Measurements from ENCODE around the gene ADAMTS2.

The ADAMTS2 gene

GRCh38 chr5:179345433-179346321 lies at the start of gene ADAMTS2:
TSS of gene ADAMTS2 (minus strand) at chr5:179345461. CDS start at chr5:179345328, 133 bp downstream.
- DNase-seq (ENCODE audit: low read depth, low spot score) = no peak

DNA sequence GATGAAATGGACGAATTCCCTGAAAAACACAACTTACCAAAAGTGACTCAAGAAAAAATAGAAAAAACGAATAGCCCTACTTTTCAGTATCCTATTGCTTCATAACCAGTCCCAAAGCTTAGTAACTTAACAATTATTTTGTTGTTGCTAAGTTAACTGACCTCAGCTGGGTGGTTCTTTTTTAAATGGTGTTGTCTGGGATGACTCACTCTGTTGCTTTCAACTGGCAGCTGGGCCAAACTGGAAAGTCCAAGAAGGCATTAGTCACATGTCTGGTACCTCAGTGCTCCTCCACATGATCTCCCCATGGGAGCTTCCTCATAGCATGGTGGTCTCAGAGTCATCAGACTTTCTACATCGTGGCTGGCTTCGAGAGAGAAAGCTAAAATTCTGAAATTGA lies 47.8 kb upstream of the ADAMTS2 start:
- DNase-seq (ENCODE audit: low read depth, low spot score) = no peak

DNA sequence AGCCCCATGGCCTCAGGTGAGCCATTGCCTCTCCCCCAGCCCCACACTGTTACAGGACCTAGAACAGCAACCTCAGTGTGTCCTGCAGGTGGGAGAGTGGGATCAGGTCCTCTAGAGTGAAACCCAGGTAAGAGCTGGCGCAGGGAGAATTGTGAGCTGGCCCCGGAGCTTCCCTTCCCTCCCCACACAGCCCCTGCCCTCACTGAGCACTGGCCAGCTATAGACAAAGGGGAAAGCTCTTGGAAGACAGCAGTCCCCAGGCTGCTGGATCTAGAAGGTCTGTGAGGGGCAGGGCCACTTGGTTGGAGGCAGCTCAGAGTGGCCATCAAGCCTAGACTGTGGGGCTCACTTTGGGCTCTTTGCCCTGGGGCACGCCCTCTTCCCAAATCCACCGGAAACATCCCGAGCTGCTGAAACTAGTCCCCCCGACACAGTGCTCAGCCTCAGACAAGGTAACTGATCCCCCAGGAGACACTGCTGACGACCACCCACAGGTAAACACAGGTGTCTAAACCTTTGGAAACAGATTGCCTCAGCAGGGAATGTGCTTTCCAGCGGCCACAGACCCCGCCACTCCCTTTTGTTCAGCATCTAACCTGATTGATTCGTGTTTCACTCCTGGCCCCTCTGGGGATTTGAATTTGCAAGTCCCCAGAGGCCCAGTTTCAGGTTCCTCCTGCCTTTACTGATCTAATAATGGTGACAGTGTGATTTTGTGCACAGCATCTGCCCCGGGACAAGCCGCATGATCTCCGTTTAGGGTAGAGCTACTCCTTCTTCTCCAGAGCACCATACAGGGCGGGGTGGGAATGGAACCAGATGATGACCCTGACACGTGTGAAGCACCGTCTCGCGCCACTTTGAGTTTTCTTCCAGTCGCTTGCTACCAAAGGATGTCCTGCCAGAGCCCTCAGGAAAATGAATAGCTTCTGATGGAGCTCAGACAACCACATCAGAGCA lies 42.2 kb upstream of the ADAMTS2 start:
- no peak for DNase-seq (ENCODE audit: low read depth, low spot score)

DNA sequence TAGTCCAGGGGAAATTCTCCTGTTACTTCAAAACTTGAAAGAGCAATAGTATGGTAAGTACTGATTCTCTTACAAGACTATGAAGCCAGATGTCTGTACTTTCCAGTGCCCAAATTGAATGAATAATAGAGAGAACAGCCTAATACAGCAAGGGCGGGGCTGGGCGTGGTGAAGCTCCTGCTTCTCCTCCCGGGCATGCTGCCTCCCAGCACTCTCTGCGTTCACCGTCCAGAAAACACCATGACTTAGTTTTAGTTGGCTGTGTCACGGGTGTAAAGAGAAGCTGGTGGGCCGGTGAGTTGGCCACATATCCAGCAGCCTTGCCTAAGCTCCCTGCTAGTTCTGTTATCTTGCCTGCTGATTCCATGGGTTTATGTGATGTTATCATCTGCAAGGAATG lies 40.7 kb upstream of the ADAMTS2 start:
- no peak for DNase-seq (ENCODE audit: low read depth, low spot score)

DNA sequence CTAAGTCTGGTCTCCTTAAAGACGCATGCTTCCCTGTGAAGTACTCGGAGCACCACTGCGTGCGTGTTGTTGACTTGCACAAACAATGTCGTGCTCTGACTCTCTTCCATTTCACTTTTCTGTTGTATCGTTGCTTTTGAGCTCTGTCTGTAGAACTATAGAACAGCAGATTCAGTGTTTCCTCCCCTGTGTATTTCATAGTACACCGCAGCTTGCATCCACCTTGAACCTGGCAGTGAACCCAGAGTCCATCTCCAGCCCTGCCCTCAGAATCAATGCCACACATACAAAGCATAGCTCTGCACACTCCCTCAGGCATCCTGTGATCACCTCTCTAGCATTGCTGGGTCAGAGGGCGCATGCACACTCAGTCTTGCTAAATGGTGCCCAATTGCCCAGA lies 37.2 kb upstream of the ADAMTS2 start:
- DNase-seq (ENCODE audit: low read depth, low spot score) = no peak

- no peak for DNase-seq (ENCODE audit: low read depth, low spot score)
Observed at GRCh38 chr5:179381691-179382090, 36.4 kb upstream of the ADAMTS2 start.

DNA sequence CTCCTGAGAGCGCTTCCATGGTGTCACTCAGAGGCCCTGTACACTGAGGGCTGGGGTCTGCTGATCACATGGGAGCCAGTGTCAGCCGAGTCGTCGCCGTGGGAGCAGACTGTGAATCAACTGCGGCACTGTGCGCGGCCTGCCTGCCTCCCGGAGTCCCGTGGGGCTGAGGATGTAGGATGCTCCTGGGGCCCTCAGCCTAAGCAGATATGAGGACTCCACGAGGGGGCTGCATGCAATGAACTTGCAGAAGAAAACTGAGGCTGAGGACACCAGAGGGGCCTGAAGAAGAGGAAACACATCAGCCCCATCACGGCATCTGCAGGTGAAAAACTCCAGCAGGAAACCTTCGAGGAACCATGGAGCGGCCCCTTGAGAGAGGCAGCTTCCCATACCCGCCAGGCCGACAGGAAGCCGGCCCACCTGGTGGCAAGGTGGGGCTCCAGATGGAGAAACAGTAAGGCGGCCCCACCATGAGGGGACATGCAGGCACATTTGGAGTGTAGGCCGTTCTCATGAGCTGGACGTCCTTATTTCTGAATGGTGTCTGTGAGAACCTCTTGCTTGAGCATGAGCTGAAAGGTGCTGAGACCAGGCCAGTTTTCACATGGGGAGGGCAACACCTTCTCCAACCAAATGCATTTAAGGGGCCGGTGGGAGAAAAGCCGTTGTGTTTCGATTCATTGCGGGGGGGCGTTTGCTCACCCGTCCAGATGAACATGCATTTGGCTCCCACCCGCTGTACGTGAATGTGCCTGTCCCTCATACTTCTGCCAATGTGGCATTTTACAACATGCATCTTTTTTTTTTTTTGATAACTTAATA lies 35.2 kb upstream of the ADAMTS2 start:
- no peak for DNase-seq (ENCODE audit: low read depth, low spot score)

GRCh38 chr5:179379321-179379890 lies 34.1 kb upstream of the ADAMTS2 start:
- DNase-seq (ENCODE audit: low read depth, low spot score) = no peak

- no peak for DNase-seq (ENCODE audit: low read depth, low spot score)
Observed at GRCh38 chr5:179378441-179379271, 33.4 kb upstream of the ADAMTS2 start.

DNA sequence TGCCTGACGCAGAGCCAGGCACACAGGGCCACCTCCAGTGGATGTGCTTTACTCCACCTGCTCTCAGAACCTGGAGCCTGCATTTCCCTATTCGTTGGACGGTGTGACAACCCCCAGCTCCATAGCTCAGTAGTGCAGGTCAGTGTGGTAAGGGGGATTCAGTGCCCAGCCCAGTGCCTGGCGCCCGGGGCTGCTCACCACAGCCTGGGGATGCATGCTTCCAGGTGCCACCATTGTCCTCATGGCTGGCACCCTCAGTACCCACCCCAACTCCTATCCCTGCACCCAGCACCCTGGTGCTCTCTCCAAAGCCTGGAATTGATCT lies 32.8 kb upstream of the ADAMTS2 start:
- DNase-seq (ENCODE audit: low read depth, low spot score) = no peak

DNA sequence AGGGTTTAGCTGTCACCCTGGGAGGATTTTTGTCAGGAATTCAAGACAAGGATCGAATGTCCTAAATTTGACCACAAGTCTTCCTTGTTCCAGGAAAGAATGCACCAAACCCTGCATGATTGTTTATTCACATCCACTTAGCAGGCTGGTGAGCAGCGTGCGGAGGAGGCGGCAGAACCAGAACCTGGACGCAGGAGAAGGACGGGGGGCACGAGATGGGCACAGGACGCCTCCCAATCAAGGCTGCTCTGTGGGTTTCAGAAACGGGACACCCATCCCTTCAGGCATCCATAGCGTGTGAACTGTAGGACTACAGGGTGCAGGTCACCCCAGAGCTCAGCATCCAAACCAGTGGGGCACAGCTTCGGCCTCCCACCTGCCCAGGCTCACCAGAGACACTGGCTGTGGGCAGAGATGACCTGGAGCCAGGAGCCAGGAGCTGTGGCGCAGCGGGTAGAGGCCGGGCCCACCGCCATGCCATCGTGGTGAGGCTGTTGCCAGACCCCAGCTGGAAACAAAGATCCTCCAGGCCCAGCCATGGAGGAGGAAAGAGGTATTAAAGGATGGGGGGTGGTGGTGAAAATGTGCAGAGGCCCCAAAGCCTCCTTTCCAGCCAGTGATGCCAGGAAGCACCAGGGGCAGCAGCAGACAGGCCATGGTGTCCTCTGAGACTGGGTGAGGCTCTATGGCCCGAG lies 32.3 kb upstream of the ADAMTS2 start:
- no peak for DNase-seq (ENCODE audit: low read depth, low spot score)

GRCh38 chr5:179376701-179377420 lies 31.6 kb upstream of the ADAMTS2 start:
- DNase-seq (ENCODE audit: low read depth, low spot score) = no peak

DNA sequence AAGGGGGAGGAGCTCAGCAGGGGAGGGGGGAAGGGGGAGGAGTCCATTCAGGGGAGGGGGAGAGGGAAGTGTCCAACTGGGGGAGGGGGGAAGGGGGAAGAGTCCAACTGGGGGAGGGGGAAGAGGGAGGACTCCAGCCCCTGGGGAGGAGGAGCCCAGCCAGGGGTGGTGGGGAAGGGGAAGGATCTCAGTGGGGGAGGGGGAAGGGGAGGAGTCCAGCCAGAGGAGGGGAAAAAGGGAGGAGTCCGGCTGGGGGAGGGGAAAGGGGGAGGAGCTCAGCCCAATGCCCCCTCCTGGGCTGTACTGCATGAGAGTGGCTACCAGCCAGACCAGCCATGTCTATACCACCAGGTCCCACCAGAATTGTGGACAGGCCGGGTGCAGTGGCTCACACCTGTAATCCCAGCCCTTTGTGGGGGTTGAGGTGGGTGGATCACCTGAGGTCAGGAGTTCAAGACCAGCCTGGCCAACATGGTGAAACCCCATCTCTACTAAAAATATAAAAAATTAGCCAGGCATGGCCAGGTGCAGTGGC lies 30.6 kb upstream of the ADAMTS2 start:
- DNase-seq (ENCODE audit: low read depth, low spot score) = no peak

DNA sequence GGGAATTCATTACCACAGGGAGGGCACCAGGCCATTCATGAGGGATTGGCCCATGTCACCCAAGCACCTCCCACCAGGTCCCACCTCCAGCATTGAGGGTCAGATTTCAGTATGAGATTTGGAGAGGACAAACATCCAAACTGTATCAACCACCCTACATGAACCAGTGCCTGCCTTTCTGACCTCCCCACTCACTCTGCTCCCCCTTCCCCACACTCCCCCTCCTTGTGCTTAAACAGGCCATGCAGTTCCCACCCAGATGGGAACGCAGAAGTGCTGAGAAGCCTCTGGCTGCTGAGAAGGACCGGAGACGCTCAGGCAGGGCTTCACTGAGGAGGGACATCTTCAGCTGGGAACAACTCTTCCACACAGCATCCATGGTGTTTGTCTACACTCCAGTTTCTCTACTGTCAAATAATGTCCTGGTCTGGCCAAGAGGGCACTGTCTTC lies 30.0 kb upstream of the ADAMTS2 start:
- no peak for DNase-seq (ENCODE audit: low read depth, low spot score)

DNA sequence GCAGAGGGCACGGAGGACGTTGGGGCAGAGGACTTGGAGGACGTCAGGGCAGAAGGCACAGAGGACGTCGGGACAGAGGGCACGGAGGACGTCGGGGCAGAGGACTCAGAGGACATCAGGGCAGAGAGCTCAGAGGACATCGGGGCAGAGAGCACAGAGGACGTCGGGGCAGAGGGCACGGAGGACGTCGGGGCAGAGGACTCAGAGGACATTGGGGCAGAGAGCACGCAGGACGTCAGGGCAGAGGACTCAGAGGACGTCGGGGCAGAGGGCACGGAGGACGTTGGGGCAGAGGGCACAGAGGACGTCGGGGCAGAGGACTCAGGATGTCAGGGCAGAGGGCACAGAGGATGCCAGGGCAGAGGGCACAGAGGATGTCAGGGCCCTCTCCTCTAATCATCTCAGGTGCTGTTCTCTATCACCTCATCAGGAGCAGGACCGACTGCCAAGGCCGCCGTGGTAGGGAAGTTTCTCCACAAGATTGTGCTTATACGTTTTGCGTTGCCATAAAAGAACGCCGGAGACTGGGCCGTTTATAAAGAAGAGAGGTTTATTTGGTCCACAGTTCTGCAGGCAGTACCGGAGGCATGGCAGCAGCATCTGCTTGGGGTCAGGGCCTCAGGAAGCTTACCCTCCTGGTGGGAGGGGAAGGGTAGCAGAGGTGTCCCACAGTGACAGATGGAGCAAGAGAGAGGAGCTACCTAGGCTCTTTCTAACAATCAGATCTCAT lies 29.4 kb upstream of the ADAMTS2 start:
- no peak for DNase-seq (ENCODE audit: low read depth, low spot score)

- no peak for DNase-seq (ENCODE audit: low read depth, low spot score)
Observed at GRCh38 chr5:179373961-179374505, 28.8 kb upstream of the ADAMTS2 start.

- DNase-seq (ENCODE audit: low read depth, low spot score) = no peak
Observed at GRCh38 chr5:179373101-179373934, 28.1 kb upstream of the ADAMTS2 start.
